ENCODE results near the gene FANCD2OS. TPM values are rescaled to one million over a fixed set of nuclear protein-coding genes. Genes with fewer than 3 reads are reported as not detected.
"Not testable (repeated sequence)": the region's sequence is repeated elsewhere in the genome, so short reads cannot be mapped to it uniquely, and the experiment has no call there.

Gene FANCD2OS
- total RNA-seq, 1 donor from 2014 or later: not detected

DNA sequence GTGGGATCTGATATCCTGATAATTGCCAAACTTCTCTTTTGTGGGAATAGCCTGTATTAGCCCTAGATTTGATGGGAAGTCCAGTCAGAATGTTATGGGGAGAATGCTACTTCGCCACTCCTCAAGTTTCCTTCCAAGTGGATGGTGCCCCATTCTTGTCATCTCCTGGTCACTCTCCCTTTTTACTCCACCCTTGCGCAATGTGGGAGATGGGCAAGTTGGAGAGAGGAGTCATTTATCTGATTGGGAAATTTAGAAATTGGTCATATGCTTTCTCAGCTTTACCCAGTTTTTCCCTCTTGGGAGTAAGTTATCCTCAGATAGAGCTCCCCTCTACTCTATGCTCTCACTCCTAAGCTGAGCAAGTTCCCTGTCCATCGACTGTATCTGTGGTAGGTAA lies 14.4 kb downstream of the FANCD2OS start:
- Mint-ChIP-seq H3K9me3 (ENCODE audit: unreplicated experiment) (no peaks in the 10 kb centered on the region), H3K27ac (ENCODE audit: unreplicated experiment) (no peak overlapping the region), H3K4me3 (ENCODE audit: unreplicated experiment) (no peak overlapping the region), H3K4me1 (ENCODE audit: unreplicated experiment) (no peaks in the 10 kb centered on the region), H3K36me3 (ENCODE audit: unreplicated experiment) (no peaks in the 10 kb centered on the region), H3K27me3 (ENCODE audit: unreplicated experiment) (no peaks in the 10 kb centered on the region)
- no peak for DNase-seq (ENCODE audit: extremely low spot score, unreplicated experiment)
- TF ChIP-seq, protein P1, sequence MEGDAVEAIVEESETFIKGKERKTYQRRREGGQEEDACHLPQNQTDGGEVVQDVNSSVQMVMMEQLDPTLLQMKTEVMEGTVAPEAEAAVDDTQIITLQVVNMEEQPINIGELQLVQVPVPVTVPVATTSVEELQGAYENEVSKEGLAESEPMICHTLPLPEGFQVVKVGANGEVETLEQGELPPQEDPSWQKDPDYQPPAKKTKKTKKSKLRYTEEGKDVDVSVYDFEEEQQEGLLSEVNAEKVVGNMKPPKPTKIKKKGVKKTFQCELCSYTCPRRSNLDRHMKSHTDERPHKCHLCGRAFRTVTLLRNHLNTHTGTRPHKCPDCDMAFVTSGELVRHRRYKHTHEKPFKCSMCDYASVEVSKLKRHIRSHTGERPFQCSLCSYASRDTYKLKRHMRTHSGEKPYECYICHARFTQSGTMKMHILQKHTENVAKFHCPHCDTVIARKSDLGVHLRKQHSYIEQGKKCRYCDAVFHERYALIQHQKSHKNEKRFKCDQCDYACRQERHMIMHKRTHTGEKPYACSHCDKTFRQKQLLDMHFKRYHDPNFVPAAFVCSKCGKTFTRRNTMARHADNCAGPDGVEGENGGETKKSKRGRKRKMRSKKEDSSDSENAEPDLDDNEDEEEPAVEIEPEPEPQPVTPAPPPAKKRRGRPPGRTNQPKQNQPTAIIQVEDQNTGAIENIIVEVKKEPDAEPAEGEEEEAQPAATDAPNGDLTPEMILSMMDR (IDR thresholded peaks at IDR 0.05): no peak

DNA sequence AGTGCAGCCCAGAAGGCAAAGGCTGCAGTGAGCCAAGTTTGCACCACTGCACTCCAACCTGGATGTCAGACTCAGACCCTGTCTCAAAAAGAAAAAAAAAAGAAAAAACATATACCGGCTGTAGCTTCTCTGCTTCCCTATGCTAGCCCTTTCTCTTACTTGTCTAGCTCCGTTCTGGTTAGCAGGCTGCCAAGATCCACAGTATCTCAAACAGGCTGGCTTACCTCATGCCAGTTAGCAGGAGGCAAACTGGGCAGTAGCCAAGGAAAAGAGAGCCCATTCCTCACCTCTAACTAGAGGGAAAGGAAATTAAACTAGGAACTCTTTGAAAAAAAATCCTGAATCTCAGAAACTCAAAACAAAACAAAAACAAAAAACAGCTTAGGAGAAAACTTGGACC lies 16.7 kb downstream of the FANCD2OS start:
- H3K4me1 Mint-ChIP-seq (ENCODE audit: unreplicated experiment); H3K27me3 Mint-ChIP-seq (ENCODE audit: unreplicated experiment); H3K4me3 Mint-ChIP-seq (ENCODE audit: unreplicated experiment); H3K36me3 Mint-ChIP-seq (ENCODE audit: unreplicated experiment); H3K9me3 Mint-ChIP-seq (ENCODE audit: unreplicated experiment); H3K27ac Mint-ChIP-seq (ENCODE audit: unreplicated experiment); DNase-seq (ENCODE audit: extremely low spot score, unreplicated experiment): not testable (repeated sequence)

GRCh38 chr3:10090774-10091173 lies 17.3 kb downstream of the FANCD2OS start:
- not testable (repeated sequence) for DNase-seq (ENCODE audit: extremely low spot score, unreplicated experiment); H3K4me1 Mint-ChIP-seq (ENCODE audit: unreplicated experiment); H3K4me3 Mint-ChIP-seq (ENCODE audit: unreplicated experiment); H3K9me3 Mint-ChIP-seq (ENCODE audit: unreplicated experiment); H3K27ac Mint-ChIP-seq (ENCODE audit: unreplicated experiment); H3K27me3 Mint-ChIP-seq (ENCODE audit: unreplicated experiment); H3K36me3 Mint-ChIP-seq (ENCODE audit: unreplicated experiment)

- Mint-ChIP-seq H3K27ac (ENCODE audit: unreplicated experiment) (no peak overlapping the region), H3K36me3 (ENCODE audit: unreplicated experiment) (no peaks in the 10 kb centered on the region), H3K4me1 (ENCODE audit: unreplicated experiment) (peaks cover 3% of the 10 kb centered on the region), H3K4me3 (ENCODE audit: unreplicated experiment) (no peak overlapping the region), H3K27me3 (ENCODE audit: unreplicated experiment) (no peaks in the 10 kb centered on the region), H3K9me3 (ENCODE audit: unreplicated experiment) (no peaks in the 10 kb centered on the region)
- no peak for DNase-seq (ENCODE audit: extremely low spot score, unreplicated experiment)
- TF ChIP-seq, protein P1 (IDR thresholded peaks at IDR 0.05): no peak
Observed at GRCh38 chr3:10090179-10090578, 17.9 kb downstream of the FANCD2OS start.

DNA sequence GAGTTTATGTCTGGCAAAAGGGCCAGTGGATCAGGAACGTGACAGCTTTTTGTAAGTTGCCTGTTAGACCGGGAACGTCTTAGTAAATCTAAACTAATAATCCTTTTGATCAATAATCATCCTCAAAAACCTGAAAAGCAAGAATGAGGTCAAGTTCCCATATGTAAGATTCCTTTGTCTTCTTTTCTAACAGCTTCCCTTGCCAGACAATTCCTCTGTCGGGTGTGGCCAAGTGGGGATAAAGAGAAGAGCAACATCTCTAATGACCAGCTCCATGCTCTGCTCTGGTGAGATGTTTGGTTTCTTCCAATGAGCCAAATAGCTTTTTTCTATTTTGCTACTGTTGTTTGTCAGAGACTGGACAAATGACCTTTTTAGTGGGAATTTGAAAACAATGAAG lies 19.8 kb downstream of the FANCD2OS start:
- H3K4me1 Mint-ChIP-seq (ENCODE audit: unreplicated experiment): peaks cover 3% of the 10 kb centered on the region
- no peaks in the 10 kb centered on the region for H3K27me3 Mint-ChIP-seq (ENCODE audit: unreplicated experiment)
- no peak overlapping the region for H3K27ac Mint-ChIP-seq (ENCODE audit: unreplicated experiment)
- no peaks in the 10 kb centered on the region for H3K9me3 Mint-ChIP-seq (ENCODE audit: unreplicated experiment)
- TF ChIP-seq, protein P1 (IDR thresholded peaks at IDR 0.05): no peak
- no peak overlapping the region for H3K4me3 Mint-ChIP-seq (ENCODE audit: unreplicated experiment)
- no peaks in the 10 kb centered on the region for H3K36me3 Mint-ChIP-seq (ENCODE audit: unreplicated experiment)
- DNase-seq (ENCODE audit: extremely low spot score, unreplicated experiment): no peak

DNA sequence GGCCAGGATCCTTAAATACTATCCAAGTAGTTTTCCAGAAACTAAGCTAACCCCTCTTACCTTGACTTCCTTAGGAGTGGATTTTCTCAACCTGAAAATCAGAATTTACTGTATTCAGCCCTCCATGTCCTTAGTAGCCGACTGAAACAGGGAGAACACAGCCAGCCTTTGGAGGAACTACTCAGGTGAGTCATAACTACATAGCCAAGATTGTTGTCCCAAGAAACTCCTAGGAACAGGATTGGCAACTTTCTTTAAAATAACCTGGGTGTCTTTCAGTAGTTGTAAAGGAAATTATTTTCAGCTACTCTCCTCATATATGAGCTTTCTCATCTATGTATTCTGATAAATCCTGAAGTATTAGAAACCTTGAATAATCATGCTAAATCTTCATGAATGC lies 22.3 kb downstream of the FANCD2OS start:
- Mint-ChIP-seq H3K4me3 (ENCODE audit: unreplicated experiment) (no peak overlapping the region), H3K27me3 (ENCODE audit: unreplicated experiment) (no peaks in the 10 kb centered on the region)

More for the DNA sequence above, 22.3 kb downstream of the FANCD2OS start:
- Mint-ChIP-seq H3K36me3 (ENCODE audit: unreplicated experiment) (peaks cover 3% of the 10 kb centered on the region), H3K27ac (ENCODE audit: unreplicated experiment) (no peak overlapping the region), H3K9me3 (ENCODE audit: unreplicated experiment) (no peaks in the 10 kb centered on the region), H3K4me1 (ENCODE audit: unreplicated experiment) (peaks cover 3% of the 10 kb centered on the region)
- no peak for DNase-seq (ENCODE audit: extremely low spot score, unreplicated experiment)
- TF ChIP-seq, protein P1 (IDR thresholded peaks at IDR 0.05): no peak

All from osteocyte (in vitro differentiated cells).